OCI-LY1 (cell line): Measurements from ENCODE around the gene AP2B1.

ENCODE experiments used
- H2AFZ ChIP-seq: fragments of 200-600 bp; sonication (generic), shearing (Covaris generic); 2 replicates; pipeline ENCODE4 v1.6.0; 2014; ENCODE audit warnings: antibody characterized with exemption, mild to moderate bottlenecking, low read length
- H3F3A ChIP-seq: fragments of 200-600 bp; sonication (generic), shearing (Covaris generic); 2 replicates; pipeline ENCODE4 v1.6.0; 2014; ENCODE audit warnings: mild to moderate bottlenecking, antibody characterized with exemption, low read length, moderate library complexity; ENCODE audit not compliant: insufficient read depth
- H3K27ac ChIP-seq: fragments of 200-600 bp; sonication (generic); 2 replicates; pipeline ENCODE4 v1.5.1; 2014; ENCODE audit warnings: low read length, mixed run types, mild to moderate bottlenecking, low read depth; ENCODE audit not compliant: poor library complexity, severe bottlenecking
- H3K27me3 ChIP-seq: fragments of 200-600 bp; sonication (generic); 2 replicates; pipeline ENCODE4 v1.6.0; 2014; ENCODE audit warnings: antibody characterized with exemption, mild to moderate bottlenecking, low read length, moderate library complexity; ENCODE audit not compliant: insufficient read depth
- H3K36me3 ChIP-seq: fragments of 200-600 bp; sonication (generic); 2 replicates; pipeline ENCODE4 v1.6.1; 2014; ENCODE audit warnings: mild to moderate bottlenecking, antibody characterized with exemption, low read length, moderate library complexity, mixed read lengths; ENCODE audit not compliant: insufficient read depth
- H3K4me1 ChIP-seq: fragments of 200-600 bp; sonication (generic); 2 replicates; pipeline ENCODE4 v1.5.1; 2014; ENCODE audit warnings: mild to moderate bottlenecking, low read length, moderate library complexity; ENCODE audit not compliant: insufficient read depth, severe bottlenecking
- H3K4me2 ChIP-seq: fragments of 200-600 bp; sonication (generic), shearing (Covaris generic); 2 replicates; pipeline ENCODE4 v1.6.1; 2014; ENCODE audit warnings: low read length
- H3K4me3 ChIP-seq: fragments of 200-600 bp; sonication (generic); 2 replicates; pipeline ENCODE4 v1.5.1; 2014; ENCODE audit warnings: low read length, low read depth, mild to moderate bottlenecking, mixed read lengths; ENCODE audit not compliant: poor library complexity, severe bottlenecking
- H3K79me2 ChIP-seq: fragments of 200-600 bp; shearing (Covaris generic); 2 replicates; pipeline ENCODE4 v1.6.1; 2016; ENCODE audit warnings: mixed run types, low read length, mixed read lengths; ENCODE audit not compliant: insufficient read depth
- H3K9ac ChIP-seq: fragments of 200-600 bp; sonication (generic), shearing (Covaris generic); 2 replicates; pipeline ENCODE4 v1.6.1; 2014; ENCODE audit warnings: mild to moderate bottlenecking, low read length, mixed read lengths
- H3K9me2 ChIP-seq: fragments of 200-600 bp; sonication (generic), shearing (Covaris generic); 2 replicates; pipeline ENCODE4 v1.6.1; 2014; ENCODE audit warnings: low read depth, mild to moderate bottlenecking, low read length, mixed read lengths
- H3K9me3 ChIP-seq: fragments of 200-600 bp; shearing (Covaris generic); 2 replicates; pipeline ENCODE4 v1.6.1; 2014; ENCODE audit warnings: low read length, mixed read lengths
- H4K20me1 ChIP-seq: fragments of 200-600 bp; sonication (generic), shearing (Covaris generic); 2 replicates; pipeline ENCODE4 v1.6.0; 2016; ENCODE audit warnings: mild to moderate bottlenecking, low read length; ENCODE audit not compliant: insufficient read depth
- CTCF ChIP-seq: fragments of 200-600 bp; sonication (generic), shearing (Covaris generic); IDR thresholded peaks from 2 replicates; pipeline ENCODE4 v1.5.1; 2017; ENCODE audit warnings: mild to moderate bottlenecking, antibody characterized with exemption, low read length, moderate library complexity, mixed read lengths
- EZH2 ChIP-seq: fragments of 200-600 bp; sonication (generic), shearing (Covaris generic); IDR thresholded peaks from 2 replicates; pipeline ENCODE4 v1.8.0; 2017; ENCODE audit warnings: borderline replicate concordance, mixed run types, mild to moderate bottlenecking, antibody characterized with exemption, low read length, moderate library complexity, mixed read lengths

AP2B1 gene

GRCh38 chr17:35569405-35569804 is 17.7 kb upstream of the AP2B1 start:
- peaks cover 23% of the 10 kb centered on the region for H3K79me2 ChIP-seq
- H3K4me3 ChIP-seq: peak overlapping the region; percentile 87
- peaks cover 9% of the 10 kb centered on the region for H3K36me3 ChIP-seq
- TF ChIP-seq CTCF: no peak
- TF ChIP-seq EZH2: no peak
- H3K27me3 ChIP-seq: no peaks in the 10 kb centered on the region
- H3K4me2 ChIP-seq: peak overlapping the region; percentile 84
- no peaks in the 10 kb centered on the region for H3F3A ChIP-seq
- no peak overlapping the region for H3K27ac ChIP-seq
- H3K9ac ChIP-seq: peak overlapping the region; percentile 30; the same call in 1 of the 2 replicates
- H4K20me1 ChIP-seq: no peaks in the 10 kb centered on the region
- no peak overlapping the region for H2AFZ ChIP-seq
- H3K9me2 ChIP-seq: no peaks in the 10 kb centered on the region
- H3K9me3 ChIP-seq: no peaks in the 10 kb centered on the region
- peaks cover 26% of the 10 kb centered on the region for H3K4me1 ChIP-seq

- H3K4me3 ChIP-seq: no peak overlapping the region
- no peak overlapping the region for H3K4me2 ChIP-seq
- peaks cover 27% of the 10 kb centered on the region for H3K4me1 ChIP-seq
- H3F3A ChIP-seq: 0 out of 2 replicates have a peak, but pooled peaks cover 5% of the 10 kb centered on the region
- no peak for TF ChIP-seq EZH2
- no peak for TF ChIP-seq CTCF
- H2AFZ ChIP-seq: no peak overlapping the region
- H3K79me2 ChIP-seq: no peaks in the 10 kb centered on the region
- no peaks in the 10 kb centered on the region for H4K20me1 ChIP-seq
- peaks cover 34% of the 10 kb centered on the region for H3K36me3 ChIP-seq
- no peak overlapping the region for H3K9ac ChIP-seq
- H3K9me2 ChIP-seq: no peaks in the 10 kb centered on the region
- no peaks in the 10 kb centered on the region for H3K9me3 ChIP-seq
- H3K27me3 ChIP-seq: no peaks in the 10 kb centered on the region
- no peak overlapping the region for H3K27ac ChIP-seq
Observed at GRCh38 chr17:35575759-35576158, 11.4 kb upstream of the AP2B1 start.

GRCh38 chr17:35577830-35578196 is 9.3 kb upstream of the AP2B1 start:
- Histone ChIP-seq H3K27me3 (no peaks in the 10 kb centered on the region), H3F3A (0 out of 2 replicates have a peak, but pooled peaks cover 5% of the 10 kb centered on the region), H3K4me1 (peaks cover 25% of the 10 kb centered on the region), H4K20me1 (no peaks in the 10 kb centered on the region), H3K27ac (peak overlapping the region; percentile 87), H3K4me3 (peak overlapping the region; percentile 88), H3K36me3 (peaks cover 34% of the 10 kb centered on the region; the same call in 1 of the 2 replicates), H3K9me3 (no peaks in the 10 kb centered on the region), H3K79me2 (no peaks in the 10 kb centered on the region), H3K4me2 (peak overlapping the region; percentile 83), H3K9me2 (no peaks in the 10 kb centered on the region), H3K9ac (peak overlapping the region; percentile 97), H2AFZ (0 out of 2 replicates have a peak overlapping the region, but pooled peaks have one; percentile 16)
- TF ChIP-seq EZH2 (no peak), CTCF (no peak)
